OCI-LY7 (cell line): ENCODE measurements around the gene ANTKMT.

Experiments used
- CTCF ChIP-seq: fragments of 200-600 bp; sonication (generic); conservative IDR thresholded peaks from 2 replicates; pipeline ENCODE4 v1.5.1; 2014; ENCODE audit warnings: mild to moderate bottlenecking, antibody characterized with exemption, low read length, moderate library complexity, mixed read lengths
- EZH2phosphoT487 ChIP-seq: fragments of 200-600 bp; sonication (generic); IDR thresholded peaks from 2 replicates; pipeline ENCODE4 v1.6.1; 2018; ENCODE audit warnings: low read depth, borderline replicate concordance, mild to moderate bottlenecking, mixed run types, antibody characterized with exemption, low read length, moderate library complexity, mixed read lengths

GRCh38 chr16:692356-693108, 28.4 kb upstream of the ANTKMT start:
- TF ChIP-seq CTCF, result no peak
- TF ChIP-seq EZH2phosphoT487, result no peak
